Measurements from ENCODE around the gene AK9. TPM values are rescaled to one million over a fixed set of nuclear protein-coding genes. Genes with fewer than 3 reads are reported as not detected.

Gene AK9
- total RNA-seq, 1 donor from 2014 or later: 8.2 TPM

DNA sequence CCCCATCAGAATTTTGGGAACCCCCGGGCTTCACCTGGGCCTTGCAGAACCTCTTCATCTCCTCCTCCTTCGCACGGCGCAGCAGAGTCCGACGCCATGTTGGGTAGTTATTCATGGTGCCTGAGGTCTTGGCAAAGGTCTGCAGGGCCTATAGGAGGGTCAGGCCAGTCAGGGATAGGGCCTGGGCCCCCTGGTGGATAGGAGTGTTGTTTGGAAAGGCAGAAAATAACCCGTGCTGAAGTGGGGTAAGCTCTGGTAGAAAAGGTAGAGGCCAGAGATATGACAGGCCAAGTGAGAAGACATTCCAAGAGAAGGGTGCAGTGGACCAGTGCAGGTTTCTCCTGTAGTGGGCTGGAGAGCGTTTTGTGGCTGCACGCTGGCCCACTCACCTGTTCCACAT lies 245.6 kb downstream of the AK9 start:
- Histone ChIP-seq H2AFZ (replicated peaks) (no peak overlapping the region), H3K27me3 (no peaks in the 10 kb centered on the region), H3K4me1 (peaks cover 7% of the 10 kb centered on the region), H3F3A (ENCODE audit: low read depth) (peaks cover 10% of the 10 kb centered on the region), H3K4me2 (no peak overlapping the region), H4K20me1 (ENCODE audit: low read depth) (peaks cover 4% of the 10 kb centered on the region), H3K9me3 (ENCODE audit: low read depth) (no peaks in the 10 kb centered on the region), H3K36me3 (no peaks in the 10 kb centered on the region), H3K27ac (no peak overlapping the region), H3K4me3 (no peak overlapping the region), H3K9ac (no peak overlapping the region), H3K79me2 (ENCODE audit: low read depth) (no peaks in the 10 kb centered on the region)
- peaks cover 11% of the 10 kb centered on the region for H3K27me3 Mint-ChIP-seq (ENCODE audit: insufficient read depth, low read depth)
- H3K4me3 Mint-ChIP-seq: peak overlapping the region; percentile 8
- no peak overlapping the region for H3K27ac Mint-ChIP-seq
- no peak for DNase-seq (ENCODE audit: low spot score)
- H3K9me3 Mint-ChIP-seq: no peaks in the 10 kb centered on the region
- H3K36me3 Mint-ChIP-seq: peaks cover 17% of the 10 kb centered on the region
- H3K4me1 Mint-ChIP-seq: peaks cover 15% of the 10 kb centered on the region
- TF ChIP-seq EZH2phosphoT487 (IDR thresholded peaks at IDR 0.05): no peak
- TF ChIP-seq, protein P1, sequence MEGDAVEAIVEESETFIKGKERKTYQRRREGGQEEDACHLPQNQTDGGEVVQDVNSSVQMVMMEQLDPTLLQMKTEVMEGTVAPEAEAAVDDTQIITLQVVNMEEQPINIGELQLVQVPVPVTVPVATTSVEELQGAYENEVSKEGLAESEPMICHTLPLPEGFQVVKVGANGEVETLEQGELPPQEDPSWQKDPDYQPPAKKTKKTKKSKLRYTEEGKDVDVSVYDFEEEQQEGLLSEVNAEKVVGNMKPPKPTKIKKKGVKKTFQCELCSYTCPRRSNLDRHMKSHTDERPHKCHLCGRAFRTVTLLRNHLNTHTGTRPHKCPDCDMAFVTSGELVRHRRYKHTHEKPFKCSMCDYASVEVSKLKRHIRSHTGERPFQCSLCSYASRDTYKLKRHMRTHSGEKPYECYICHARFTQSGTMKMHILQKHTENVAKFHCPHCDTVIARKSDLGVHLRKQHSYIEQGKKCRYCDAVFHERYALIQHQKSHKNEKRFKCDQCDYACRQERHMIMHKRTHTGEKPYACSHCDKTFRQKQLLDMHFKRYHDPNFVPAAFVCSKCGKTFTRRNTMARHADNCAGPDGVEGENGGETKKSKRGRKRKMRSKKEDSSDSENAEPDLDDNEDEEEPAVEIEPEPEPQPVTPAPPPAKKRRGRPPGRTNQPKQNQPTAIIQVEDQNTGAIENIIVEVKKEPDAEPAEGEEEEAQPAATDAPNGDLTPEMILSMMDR (IDR thresholded peaks at IDR 0.05): peak; percentile 12
- no peak for TF ChIP-seq EZH2 (IDR thresholded peaks at IDR 0.05)

DNA sequence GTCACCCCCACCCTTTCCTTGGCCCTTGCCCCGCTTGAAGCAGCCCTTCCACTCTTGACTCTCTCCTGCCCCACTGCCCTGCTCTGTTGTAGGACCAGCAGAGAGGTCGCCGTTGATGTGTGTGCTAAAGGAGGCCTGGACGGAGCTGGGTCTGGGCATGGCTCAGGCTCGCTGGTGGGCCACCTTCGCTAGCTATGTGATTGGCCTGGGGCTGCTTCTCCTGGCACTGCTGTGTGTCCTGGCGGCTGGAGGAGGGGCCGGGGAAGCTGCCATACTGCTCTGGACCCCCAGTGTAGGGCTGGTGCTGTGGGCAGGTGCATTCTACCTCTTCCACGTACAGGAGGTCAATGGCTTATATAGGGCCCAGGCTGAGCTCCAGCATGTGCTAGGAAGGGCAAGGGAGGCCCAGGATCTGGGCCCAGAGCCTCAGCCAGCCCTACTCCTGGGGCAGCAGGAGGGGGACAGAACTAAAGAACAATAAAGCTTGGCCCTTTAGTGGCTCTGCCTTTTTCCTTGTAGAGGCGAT lies 247.5 kb downstream of the AK9 start:
- Mint-ChIP-seq H3K27ac (no peak overlapping the region), H3K36me3 (peaks cover 25% of the 10 kb centered on the region), H3K27me3 (ENCODE audit: insufficient read depth, low read depth) (peaks cover 11% of the 10 kb centered on the region), H3K9me3 (no peaks in the 10 kb centered on the region), H3K4me1 (peaks cover 18% of the 10 kb centered on the region), H3K4me3 (no peak overlapping the region)
- Histone ChIP-seq H3K9ac (no peak overlapping the region), H3K4me1 (peaks cover 7% of the 10 kb centered on the region), H3K27me3 (peaks cover 11% of the 10 kb centered on the region), H3F3A (ENCODE audit: low read depth) (peaks cover 16% of the 10 kb centered on the region), H2AFZ (replicated peaks) (no peak overlapping the region), H3K79me2 (ENCODE audit: low read depth) (no peaks in the 10 kb centered on the region), H3K4me3 (no peak overlapping the region), H3K4me2 (no peak overlapping the region), H4K20me1 (ENCODE audit: low read depth) (no peaks in the 10 kb centered on the region), H3K36me3 (no peaks in the 10 kb centered on the region), H3K27ac (no peak overlapping the region), H3K9me3 (ENCODE audit: low read depth) (no peaks in the 10 kb centered on the region)
- DNase-seq (ENCODE audit: low spot score): no peak
- no peak for TF ChIP-seq EZH2 (IDR thresholded peaks at IDR 0.05)
- TF ChIP-seq, protein P1 (IDR thresholded peaks at IDR 0.05): no peak
- no peak for TF ChIP-seq EZH2phosphoT487 (IDR thresholded peaks at IDR 0.05)

Other genes starting within 250 kb of the AK9 start
- gene MICAL1, start 235.4 kb downstream of the AK9 start, total RNA-seq (ENCODE audit: low replicate concordance): 50.6 and 123 TPM in 2 replicates
- 13.9 and 17.3 TPM in 2 replicates for gene ZBTB24, start 208.0 kb downstream of the AK9 start, total RNA-seq (ENCODE audit: low replicate concordance)
- 30.9 and 51.3 TPM in 2 replicates for gene FIG4, start 94 bp upstream of the AK9 start, total RNA-seq (ENCODE audit: low replicate concordance)

Data from neural progenitor cell (in vitro differentiated cells).